VCaP (cell line): Measurements from ENCODE around the gene FMNL2.

Experiments
- H3K27ac ChIP-seq: fragments of 450-650 bp; 2 replicates; pipeline ENCODE4 v1.5.1; 2017
- TF ChIP-seq, protein P1 (sequence below): fragments of 450-650 bp; conservative IDR thresholded peaks from 2 replicates; pipeline ENCODE4 v1.5.1; 2017; ENCODE audit warnings: mild to moderate bottlenecking, moderate library complexity

FMNL2 gene

DNA sequence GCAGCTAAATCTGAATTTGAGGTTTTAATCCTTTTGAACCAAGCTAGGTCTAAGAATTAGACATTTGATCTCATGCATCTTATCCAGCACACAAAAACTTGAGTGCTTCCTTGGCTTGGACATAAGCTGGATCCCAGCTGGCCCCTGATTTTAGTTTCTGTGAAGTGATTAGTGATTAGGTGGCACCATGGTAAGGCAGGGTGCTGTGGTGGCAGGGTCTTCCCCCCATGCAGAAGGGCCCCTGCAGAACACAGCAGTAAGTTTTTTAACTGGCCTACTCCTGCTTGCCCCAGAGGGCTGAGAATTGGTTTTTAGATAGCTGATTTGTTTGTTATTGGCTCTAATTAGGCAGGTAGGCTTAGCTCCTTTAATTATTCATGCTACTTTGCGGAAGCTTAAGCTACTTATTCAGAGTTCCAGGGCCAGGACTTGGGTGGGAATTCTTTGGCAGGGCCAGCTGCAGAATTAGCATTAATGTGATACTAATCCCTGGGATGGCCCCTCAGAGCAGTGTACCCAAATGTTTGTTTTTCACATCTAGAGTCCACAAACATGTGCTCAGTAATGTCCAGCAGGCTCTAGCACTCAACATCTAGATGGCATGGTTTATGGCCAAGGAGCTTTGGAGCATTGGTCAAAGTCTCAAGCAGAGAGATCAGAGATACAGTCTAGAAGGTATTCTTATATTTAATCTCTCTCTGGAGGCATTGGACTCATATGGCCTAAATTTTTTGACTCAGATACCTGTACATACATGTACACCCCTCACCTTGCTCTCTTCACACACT, 99.6 kb downstream of the FMNL2 start:
- TF ChIP-seq, protein P1, sequence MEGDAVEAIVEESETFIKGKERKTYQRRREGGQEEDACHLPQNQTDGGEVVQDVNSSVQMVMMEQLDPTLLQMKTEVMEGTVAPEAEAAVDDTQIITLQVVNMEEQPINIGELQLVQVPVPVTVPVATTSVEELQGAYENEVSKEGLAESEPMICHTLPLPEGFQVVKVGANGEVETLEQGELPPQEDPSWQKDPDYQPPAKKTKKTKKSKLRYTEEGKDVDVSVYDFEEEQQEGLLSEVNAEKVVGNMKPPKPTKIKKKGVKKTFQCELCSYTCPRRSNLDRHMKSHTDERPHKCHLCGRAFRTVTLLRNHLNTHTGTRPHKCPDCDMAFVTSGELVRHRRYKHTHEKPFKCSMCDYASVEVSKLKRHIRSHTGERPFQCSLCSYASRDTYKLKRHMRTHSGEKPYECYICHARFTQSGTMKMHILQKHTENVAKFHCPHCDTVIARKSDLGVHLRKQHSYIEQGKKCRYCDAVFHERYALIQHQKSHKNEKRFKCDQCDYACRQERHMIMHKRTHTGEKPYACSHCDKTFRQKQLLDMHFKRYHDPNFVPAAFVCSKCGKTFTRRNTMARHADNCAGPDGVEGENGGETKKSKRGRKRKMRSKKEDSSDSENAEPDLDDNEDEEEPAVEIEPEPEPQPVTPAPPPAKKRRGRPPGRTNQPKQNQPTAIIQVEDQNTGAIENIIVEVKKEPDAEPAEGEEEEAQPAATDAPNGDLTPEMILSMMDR = no peak
- no peak overlapping the region for H3K27ac ChIP-seq

GRCh38 chr2:152436148-152436547, 101.2 kb downstream of the FMNL2 start:
- H3K27ac ChIP-seq = no peak overlapping the region

DNA sequence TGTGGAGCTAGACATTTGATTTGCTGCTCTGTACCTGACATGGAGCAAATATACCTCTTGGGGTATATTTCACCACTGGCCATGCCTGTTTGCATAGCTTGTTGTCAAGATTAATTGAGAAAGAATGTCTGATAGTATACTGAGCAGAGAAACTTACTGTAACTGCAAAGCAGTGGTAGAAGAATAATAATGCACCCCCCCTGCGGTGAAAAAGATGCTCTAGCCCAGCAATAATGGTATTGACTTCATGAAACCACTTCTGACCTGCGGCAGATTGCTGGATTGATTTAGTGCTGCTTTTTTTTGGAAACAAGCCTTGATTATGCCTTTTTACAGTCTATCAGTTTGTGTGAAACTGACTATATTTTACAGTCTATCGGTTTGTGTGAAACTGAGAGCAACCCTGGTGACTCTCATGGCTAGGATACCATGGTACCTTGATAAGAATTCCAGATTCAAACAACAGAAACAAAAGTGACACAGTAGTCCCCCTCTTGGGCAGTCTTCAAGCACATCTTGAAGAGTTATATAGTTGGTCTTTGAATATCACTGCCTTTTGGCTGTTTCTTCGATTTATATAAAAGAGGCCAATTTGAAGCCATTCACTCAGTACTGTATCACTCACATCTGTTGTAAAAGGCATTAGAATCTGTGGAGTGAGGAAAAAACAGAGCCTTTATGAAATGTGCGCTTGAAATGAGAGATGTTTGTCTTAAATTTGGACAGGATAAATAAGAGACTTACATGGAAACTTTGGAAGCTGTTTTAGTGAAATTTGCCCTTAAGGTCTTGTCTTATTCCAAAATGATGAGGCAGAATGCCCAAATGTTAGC, 102.5 kb downstream of the FMNL2 start:
- H3K27ac ChIP-seq = no peak overlapping the region
- TF ChIP-seq, protein P1 = no peak

More at GRCh38 chr2:152436148-152436547, 101.2 kb downstream of the FMNL2 start:
- TF ChIP-seq, protein P1 = no peak

DNA sequence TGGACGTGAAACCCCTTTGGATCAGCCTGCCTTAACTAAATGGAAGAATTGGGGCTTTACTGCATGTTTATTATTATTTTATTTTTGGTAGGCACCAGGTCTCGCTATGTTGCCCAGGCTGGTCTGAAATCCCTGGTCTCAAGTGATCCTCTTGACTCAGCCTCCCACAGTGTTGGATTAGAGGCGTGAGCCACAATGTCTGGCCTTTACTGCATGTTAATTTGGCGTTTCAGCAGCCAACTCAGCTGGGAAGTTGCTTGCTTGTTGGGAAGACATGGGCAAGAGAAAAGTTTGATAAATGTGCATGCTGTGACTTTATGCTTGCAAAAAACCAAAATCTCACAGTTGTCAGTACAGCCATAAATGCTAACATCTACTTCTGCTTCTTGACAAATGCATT, 105.1 kb downstream of the FMNL2 start:
- no peak overlapping the region for H3K27ac ChIP-seq
- TF ChIP-seq, protein P1 = no peak

DNA sequence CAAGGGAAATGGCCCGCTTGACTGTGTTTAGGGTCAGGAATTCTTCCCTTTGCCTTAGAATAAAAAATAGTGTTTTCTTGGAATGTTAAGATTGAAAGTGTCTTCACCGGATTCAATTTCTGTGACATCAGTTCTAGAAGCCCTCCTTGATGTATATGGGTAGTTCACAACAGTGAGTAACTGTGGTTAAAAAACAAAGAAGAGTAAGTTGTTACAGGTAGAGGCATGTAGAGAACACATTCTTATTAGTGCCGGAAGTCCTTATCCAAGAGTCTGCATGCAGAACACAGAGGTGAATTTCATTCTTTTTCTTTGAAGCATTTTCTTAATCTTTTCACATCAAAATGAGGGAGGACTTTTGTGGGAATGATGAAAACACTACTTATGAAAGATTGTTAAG, 105.5 kb downstream of the FMNL2 start:
- H3K27ac ChIP-seq = no peak overlapping the region
- TF ChIP-seq, protein P1 = no peak

- no peak overlapping the region for H3K27ac ChIP-seq
- TF ChIP-seq, protein P1 = no peak
These were observed 107.0 kb downstream of the FMNL2 start for GRCh38 chr2:152441961-152442360.

DNA sequence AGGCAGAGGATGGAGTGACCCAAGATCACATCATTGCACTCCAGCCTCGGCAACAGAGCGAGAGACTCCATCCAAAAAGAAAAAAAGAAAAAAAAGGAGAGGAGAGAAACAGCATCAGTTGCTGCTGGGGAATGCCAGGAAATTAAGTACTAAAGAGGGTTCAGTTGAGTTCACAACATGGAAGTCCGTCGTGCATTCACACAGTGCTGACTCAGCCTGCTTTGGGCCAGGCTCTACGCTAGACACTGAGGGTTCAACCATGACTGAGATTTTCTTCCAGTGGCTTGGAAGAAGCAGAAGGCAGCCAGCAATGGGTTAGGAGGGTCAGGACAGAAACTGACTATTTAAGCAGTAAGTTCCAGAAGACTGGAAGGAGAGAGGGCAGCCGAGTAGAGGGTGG, 108.8 kb downstream of the FMNL2 start:
- TF ChIP-seq, protein P1 = no peak
- H3K27ac ChIP-seq = no peak overlapping the region
